Measurements from ENCODE around the gene PTPN14. TPM values are rescaled to one million over a fixed set of nuclear protein-coding genes. Genes with fewer than 3 reads are reported as not detected.

The PTPN14 gene
- polyA plus RNA-seq, 1 donor from 2014 or later = 0.07 TPM

GRCh38 chr1:214306269-214306668 is 245.1 kb downstream of the PTPN14 start:
- H3K9me3 ChIP-seq (ENCODE audit: low read length) = no peaks in the 10 kb centered on the region
- TF ChIP-seq MXI1 (conservative IDR thresholded peaks at IDR 0.05; ENCODE audit: poor library complexity, severe bottlenecking) = no peak
- no peak for TF ChIP-seq SMC3 (conservative IDR thresholded peaks at IDR 0.05; ENCODE audit: poor library complexity)
- TF ChIP-seq EP300 (conservative IDR thresholded peaks at IDR 0.05; ENCODE audit: poor library complexity, severe bottlenecking) = no peak
- TF ChIP-seq CTCF (IDR thresholded peaks at IDR 0.05; ENCODE audit: poor library complexity, severe bottlenecking) = no peak
- TF ChIP-seq EZH2 (IDR thresholded peaks at IDR 0.05; ENCODE audit: borderline replicate concordance, insufficient read depth, low read length, poor library complexity, severe bottlenecking) = no peak
- no peak for TF ChIP-seq RAD21 (conservative IDR thresholded peaks at IDR 0.05)
- no peak for TF ChIP-seq TAF1 (IDR thresholded peaks at IDR 0.05; ENCODE audit: low read depth)
- H3K4me2 ChIP-seq (ENCODE audit: low read length) = no peak overlapping the region
- no peaks in the 10 kb centered on the region for H4K20me1 ChIP-seq (ENCODE audit: insufficient read depth)
- no peaks in the 10 kb centered on the region for H3K36me3 ChIP-seq (ENCODE audit: insufficient read depth, low read length)
- H3K9ac ChIP-seq (ENCODE audit: low read length) = no peak overlapping the region
- no peak overlapping the region for H3K4me3 ChIP-seq (ENCODE audit: low read length)
- no peaks in the 10 kb centered on the region for H3F3A ChIP-seq (ENCODE audit: insufficient read depth, low read length, poor library complexity, severe bottlenecking)
- no peaks in the 10 kb centered on the region for H3K27me3 ChIP-seq (ENCODE audit: insufficient read depth, low read depth, low read length)
- H2AFZ ChIP-seq (ENCODE audit: low read depth, low read length) = no peak overlapping the region
- no peaks in the 10 kb centered on the region for H3K79me2 ChIP-seq (replicated peaks; ENCODE audit: insufficient read depth, low read length)
- no peak overlapping the region for H3K27ac ChIP-seq (ENCODE audit: low read length)
- H3K9me2 ChIP-seq (ENCODE audit: insufficient read depth, low read length) = no peaks in the 10 kb centered on the region

GRCh38 chr1:214305164-214305751 is 246.1 kb downstream of the PTPN14 start:
- no peak for TF ChIP-seq EZH2 (IDR thresholded peaks at IDR 0.05; ENCODE audit: borderline replicate concordance, insufficient read depth, low read length, poor library complexity, severe bottlenecking)
- no peak for TF ChIP-seq SMC3 (conservative IDR thresholded peaks at IDR 0.05; ENCODE audit: poor library complexity)
- no peak for TF ChIP-seq MXI1 (conservative IDR thresholded peaks at IDR 0.05; ENCODE audit: poor library complexity, severe bottlenecking)
- TF ChIP-seq TAF1 (IDR thresholded peaks at IDR 0.05; ENCODE audit: low read depth) = no peak
- TF ChIP-seq CTCF (IDR thresholded peaks at IDR 0.05; ENCODE audit: poor library complexity, severe bottlenecking) = no peak
- no peak for TF ChIP-seq POLR2AphosphoS5 (IDR thresholded peaks at IDR 0.05)
- TF ChIP-seq RAD21 (conservative IDR thresholded peaks at IDR 0.05) = no peak
- no peak for TF ChIP-seq EP300 (conservative IDR thresholded peaks at IDR 0.05; ENCODE audit: poor library complexity, severe bottlenecking)
- TF ChIP-seq REST (IDR thresholded peaks at IDR 0.05; ENCODE audit: borderline replicate concordance) = no peak
- no peak overlapping the region for H2AFZ ChIP-seq (ENCODE audit: low read depth, low read length)
- H3K27ac ChIP-seq (ENCODE audit: low read length) = no peak overlapping the region
- no peaks in the 10 kb centered on the region for H3F3A ChIP-seq (ENCODE audit: insufficient read depth, low read length, poor library complexity, severe bottlenecking)
- no peak overlapping the region for H3K9ac ChIP-seq (ENCODE audit: low read length)
- no peaks in the 10 kb centered on the region for H3K9me2 ChIP-seq (ENCODE audit: insufficient read depth, low read length)
- no peaks in the 10 kb centered on the region for H3K36me3 ChIP-seq (ENCODE audit: insufficient read depth, low read length)
- H3K4me2 ChIP-seq (ENCODE audit: low read length) = no peak overlapping the region
- no peaks in the 10 kb centered on the region for H3K27me3 ChIP-seq (ENCODE audit: insufficient read depth, low read depth, low read length)
- no peaks in the 10 kb centered on the region for H3K9me3 ChIP-seq (ENCODE audit: low read length)
- no peaks in the 10 kb centered on the region for H3K79me2 ChIP-seq (replicated peaks; ENCODE audit: insufficient read depth, low read length)
- no peak overlapping the region for H3K4me3 ChIP-seq (ENCODE audit: low read length)
- no peaks in the 10 kb centered on the region for H4K20me1 ChIP-seq (ENCODE audit: insufficient read depth)

Data from neural cell (in vitro differentiated cells).